SK-N-SH treated with all-trans-retinoic acid at 6 μM for 48 hours (cell line): Measurements from ENCODE around the gene FRAS1.

Experiments
- ATAC-seq: fragments of 200-7000 bp; cut with Tn5 transposase; 3 replicates; pipeline ENCODE4 v1.9.1; 2020; ENCODE audit warnings: mild to moderate bottlenecking, moderate library complexity
- BACH2 ChIP-seq: fragments of 250-450 bp; sonication (Bioruptor Pico); IDR thresholded peaks from 2 replicates; pipeline ENCODE4 v1.9.0; 2021; ENCODE audit warnings: mild to moderate bottlenecking, borderline replicate concordance
- CREB5 ChIP-seq: fragments of 250-450 bp; sonication (Bioruptor Pico); IDR thresholded peaks from 2 replicates; pipeline ENCODE4 v1.5.1; 2020; ENCODE audit warnings: low read depth, mild to moderate bottlenecking, moderate library complexity
- CSDC2 ChIP-seq: fragments of 250-450 bp; sonication (Bioruptor Pico); IDR thresholded peaks from 2 replicates; pipeline ENCODE4 v1.5.0; 2020; ENCODE audit warnings: mild to moderate bottlenecking, moderate library complexity
- CSRNP3 ChIP-seq: fragments of 250-450 bp; sonication (Bioruptor Pico); IDR thresholded peaks from 2 replicates; pipeline ENCODE4 v1.5.1; 2021; ENCODE audit warnings: mild to moderate bottlenecking, moderate library complexity
- ESRRG ChIP-seq: fragments of 250-450 bp; sonication (Bioruptor Pico); IDR thresholded peaks from 2 replicates; pipeline ENCODE4 v1.6.1; 2021; ENCODE audit warnings: mild to moderate bottlenecking
- GLIS3 ChIP-seq: fragments of 250-450 bp; sonication (Bioruptor Pico); IDR thresholded peaks from 2 replicates; pipeline ENCODE4 v1.5.0; 2020; ENCODE audit warnings: mild to moderate bottlenecking, moderate library complexity
- ISL1 ChIP-seq: fragments of 250-450 bp; sonication (Bioruptor Pico); IDR thresholded peaks from 2 replicates; pipeline ENCODE4 v2.1.2; 2022; ENCODE audit warnings: mild to moderate bottlenecking, moderate library complexity
- OSR1 ChIP-seq: fragments of 250-450 bp; sonication (Bioruptor Pico); IDR thresholded peaks from 2 replicates; pipeline ENCODE4 v1.8.0; 2022; ENCODE audit warnings: moderate library complexity, mild to moderate bottlenecking, inconsistent platforms
- POU6F1 ChIP-seq: fragments of 250-450 bp; sonication (Bioruptor Pico); IDR thresholded peaks from 2 replicates; pipeline ENCODE4 v1.8.0; 2021; ENCODE audit warnings: low read depth, mild to moderate bottlenecking, moderate library complexity, borderline replicate concordance
- PPARA ChIP-seq: fragments of 250-450 bp; sonication (Bioruptor Pico); IDR thresholded peaks from 2 replicates; pipeline ENCODE4 v1.5.0; 2020; ENCODE audit warnings: mild to moderate bottlenecking, borderline replicate concordance
- SNAI2 ChIP-seq: fragments of 250-450 bp; sonication (Bioruptor Pico); IDR thresholded peaks from 2 replicates; pipeline ENCODE4 v1.5.0; 2020; ENCODE audit warnings: mild to moderate bottlenecking, moderate library complexity
- TCF4 ChIP-seq: fragments of 250-450 bp; sonication (Bioruptor Pico); IDR thresholded peaks from 2 replicates; pipeline ENCODE4 v1.8.0; 2021; ENCODE audit warnings: mild to moderate bottlenecking, moderate library complexity, borderline replicate concordance
- TOX ChIP-seq: fragments of 250-450 bp; sonication (Bioruptor Pico); IDR thresholded peaks from 2 replicates; pipeline ENCODE4 v1.8.0; 2021; ENCODE audit warnings: mild to moderate bottlenecking, moderate library complexity, borderline replicate concordance
- TSHZ2 ChIP-seq: fragments of 250-450 bp; sonication (Bioruptor Pico); IDR thresholded peaks from 2 replicates; pipeline ENCODE4 v1.5.0; 2020; ENCODE audit warnings: mild to moderate bottlenecking, moderate library complexity
- ZC3H10 ChIP-seq: fragments of 250-450 bp; sonication (Bioruptor Pico); IDR thresholded peaks from 2 replicates; pipeline ENCODE4 v1.5.1; 2021; ENCODE audit warnings: mild to moderate bottlenecking, moderate library complexity
- ZFP3 ChIP-seq: fragments of 250-450 bp; sonication (Bioruptor Pico); IDR thresholded peaks from 2 replicates; pipeline ENCODE4 v1.5.0; 2020; ENCODE audit warnings: mild to moderate bottlenecking, moderate library complexity
- ZFP30 ChIP-seq: fragments of 450-650 bp; formaldehyde crosslinking; IDR thresholded peaks from 2 replicates; pipeline ENCODE4 v1.5.0; 2022; ENCODE audit warnings: mild to moderate bottlenecking, moderate library complexity
- ZNF8 ChIP-seq: fragments of 450-650 bp; formaldehyde crosslinking; IDR thresholded peaks from 2 replicates; pipeline ENCODE4 v1.5.0; 2020; ENCODE audit warnings: mild to moderate bottlenecking, moderate library complexity

Gene FRAS1

GRCh38 chr4:78155616-78156105, 98.5 kb downstream of the FRAS1 start:
- no peak for TF ChIP-seq ZFP3 (CRISPR knock-in tag)
- TF ChIP-seq SNAI2 (CRISPR knock-in tag): no peak
- TF ChIP-seq CSDC2: no peak
- TF ChIP-seq, all 23 proteins: peak for 0
- no peak for ATAC-seq

GRCh38 chr4:78156520-78156919, 99.4 kb downstream of the FRAS1 start:
- ATAC-seq: no peak
- TF ChIP-seq ZFP30: no peak
- TF ChIP-seq ZNF8 (CRISPR knock-in tag): no peak
- no peak for TF ChIP-seq PPARA (CRISPR knock-in tag)
- TF ChIP-seq BACH2 (CRISPR knock-in tag): no peak
- TF ChIP-seq TCF4 (CRISPR knock-in tag): no peak
- no peak for TF ChIP-seq SNAI2 (CRISPR knock-in tag)
- TF ChIP-seq ESRRG: no peak
- no peak for TF ChIP-seq GLIS3 (CRISPR knock-in tag)
- TF ChIP-seq ISL1 (CRISPR knock-in tag): no peak
- no peak for TF ChIP-seq CREB5
- no peak for TF ChIP-seq OSR1 (CRISPR knock-in tag)
- TF ChIP-seq CSDC2: no peak
- TF ChIP-seq TOX (CRISPR knock-in tag): no peak
- TF ChIP-seq ZFP3 (CRISPR knock-in tag): no peak
- no peak for TF ChIP-seq ZC3H10

- peak; percentile 40; the same call in 2 of the 3 replicates for ATAC-seq
- TF ChIP-seq TSHZ2 (CRISPR knock-in tag) (no peak), PPARA (CRISPR knock-in tag) (no peak), POU6F1 (no peak), ZFP3 (CRISPR knock-in tag) (no peak), TOX (CRISPR knock-in tag) (no peak)
These were observed 105.2 kb downstream of the FRAS1 start for GRCh38 chr4:78162342-78162741.

- no peak for ATAC-seq
- TF ChIP-seq TSHZ2 (CRISPR knock-in tag) (no peak), CSRNP3 (CRISPR knock-in tag) (no peak), PPARA (CRISPR knock-in tag) (no peak), GLIS3 (CRISPR knock-in tag) (no peak), POU6F1 (no peak), ISL1 (CRISPR knock-in tag) (no peak), TCF4 (CRISPR knock-in tag) (no peak)
These were observed 105.7 kb downstream of the FRAS1 start for GRCh38 chr4:78162821-78163220.
